ENCODE data around the gene PLEKHH1.

PLEKHH1 gene

DNA sequence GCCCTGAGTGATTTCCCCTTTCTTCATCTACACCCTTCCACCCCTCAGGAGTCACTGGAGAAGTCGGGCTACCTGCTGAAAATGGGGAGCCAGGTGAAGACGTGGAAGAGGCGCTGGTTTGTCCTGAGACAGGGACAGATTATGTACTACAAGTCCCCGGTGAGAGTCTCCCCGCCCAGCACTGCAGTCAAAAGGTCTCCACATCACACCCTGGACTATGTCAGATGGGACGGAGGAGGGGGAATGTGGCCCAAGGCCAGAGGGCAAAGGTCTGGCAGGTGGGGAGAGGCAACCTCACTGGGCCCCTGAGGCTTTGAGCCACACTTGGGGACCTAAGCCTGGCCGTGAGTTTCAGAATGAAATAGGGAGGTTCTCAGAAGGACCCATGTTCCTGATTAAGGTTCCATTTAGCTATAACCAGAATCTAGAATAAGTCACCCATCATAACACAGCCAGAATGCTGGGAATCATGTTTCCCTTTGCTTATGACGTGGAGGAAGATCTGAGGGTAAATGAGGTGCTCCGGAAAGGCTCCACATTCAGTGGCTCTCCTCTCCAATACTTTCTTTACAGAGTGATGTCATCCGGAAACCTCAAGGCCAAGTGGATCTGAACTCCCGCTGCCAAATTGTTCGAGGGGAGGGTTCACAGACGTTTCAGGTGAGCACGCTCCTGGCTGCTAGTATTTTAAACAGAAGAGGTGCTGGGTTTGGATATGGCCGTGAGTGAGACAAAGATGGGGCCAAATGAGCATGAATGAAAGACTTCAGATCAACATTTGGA lies 40.3 kb downstream of the PLEKHH1 start:
- TF ChIP-seq ZNF311 (tag by site-specific recombination; IDR thresholded peaks at IDR 0.05; ENCODE audit: borderline replicate concordance) = no peak
- TF ChIP-seq ZNF521 (tag by site-specific recombination; IDR thresholded peaks at IDR 0.05) = no peak
- TF ChIP-seq, protein P1, sequence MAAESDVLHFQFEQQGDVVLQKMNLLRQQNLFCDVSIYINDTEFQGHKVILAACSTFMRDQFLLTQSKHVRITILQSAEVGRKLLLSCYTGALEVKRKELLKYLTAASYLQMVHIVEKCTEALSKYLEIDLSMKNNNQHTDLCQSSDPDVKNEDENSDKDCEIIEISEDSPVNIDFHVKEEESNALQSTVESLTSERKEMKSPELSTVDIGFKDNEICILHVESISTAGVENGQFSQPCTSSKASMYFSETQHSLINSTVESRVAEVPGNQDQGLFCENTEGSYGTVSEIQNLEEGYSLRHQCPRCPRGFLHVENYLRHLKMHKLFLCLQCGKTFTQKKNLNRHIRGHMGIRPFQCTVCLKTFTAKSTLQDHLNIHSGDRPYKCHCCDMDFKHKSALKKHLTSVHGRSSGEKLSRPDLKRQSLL (tag by site-specific recombination; IDR thresholded peaks at IDR 0.05) = no peak
- no peak for TF ChIP-seq SALL2 (tag by site-specific recombination; IDR thresholded peaks at IDR 0.05; ENCODE audit: borderline replicate concordance)
- TF ChIP-seq ZNF785 (tag by site-specific recombination; IDR thresholded peaks at IDR 0.05) = no peak
- ChIA-PET POLR2A (no interaction called here), CTCF (interaction anchor here (0.6 to 9.4 kb wide), 5 partner anchors 11 to 145 kb away, joined by 3 to 143 read pairs (median 7); no protein-coding TSS in a partner anchor)
- H3K36me3 ChIP-seq (ENCODE audit: control insufficient read depth in 2 of 2, insufficient read depth in 1 of 2, low read length in 2 of 2) = peaks cover 0 to 47% of the 10 kb centered on the region in 2 experiments; a peak in 1 of 3 replicates
- no peak overlapping the region for H3K27ac ChIP-seq (ENCODE audit: extremely low read depth, low read depth, low read length)
- H3K9me3 ChIP-seq (ENCODE audit: control insufficient read depth, insufficient read depth, low read depth, low read length) = no peaks in the 10 kb centered on the region
- H3K4me3 ChIP-seq (ENCODE audit: low read depth, low read length) = no peak overlapping the region
- no peaks in the 10 kb centered on the region for H3K4me1 ChIP-seq (ENCODE audit: control insufficient read depth, insufficient read depth, low read length)

DNA sequence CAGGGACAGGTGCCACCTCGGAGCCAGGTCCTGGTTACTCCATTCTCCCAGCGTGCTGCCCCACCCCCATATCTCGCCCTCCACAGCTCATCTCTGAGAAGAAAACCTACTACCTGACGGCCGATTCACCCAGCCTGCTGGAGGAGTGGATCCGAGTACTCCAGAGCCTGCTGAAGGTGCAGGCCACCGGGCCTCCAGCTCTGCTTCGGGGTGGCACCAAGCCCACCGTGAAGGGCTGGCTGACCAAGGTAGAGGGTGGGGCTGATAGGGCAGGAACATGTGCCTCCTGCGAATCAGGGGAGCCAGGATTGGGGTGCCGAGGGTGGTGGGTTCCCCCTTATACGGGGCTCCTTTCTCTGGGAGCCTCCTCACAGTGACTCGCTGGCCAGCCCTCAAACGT lies 41.1 kb downstream of the PLEKHH1 start:
- peaks cover 0 to 55% of the 10 kb centered on the region in 2 experiments; a peak in 1 of 3 replicates for H3K36me3 ChIP-seq (ENCODE audit: control insufficient read depth in 2 of 2, insufficient read depth in 1 of 2, low read length in 2 of 2)
- POLR2A ChIA-PET = no interaction called here

DNA sequence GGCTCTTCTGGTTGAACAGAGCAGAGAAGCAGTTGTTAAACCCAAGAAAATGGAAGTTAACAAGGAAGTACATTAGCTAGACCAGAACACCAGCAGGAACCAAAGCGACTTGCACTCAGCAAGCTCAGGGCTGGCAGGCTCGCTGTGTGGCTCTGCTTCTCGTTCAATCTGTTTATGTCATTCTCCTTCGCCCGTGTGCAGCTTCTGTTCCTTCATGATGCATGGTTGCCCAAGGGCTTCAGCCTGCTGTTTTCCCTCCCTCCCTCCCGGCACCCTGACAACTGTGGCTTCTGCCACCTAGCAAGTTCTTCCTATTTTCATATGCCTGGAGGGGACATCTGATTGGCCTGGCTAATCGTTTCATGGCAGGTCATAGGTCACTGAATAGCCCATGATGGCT lies 41.7 kb downstream of the PLEKHH1 start:
- H3K9me3 ChIP-seq (ENCODE audit: control insufficient read depth, insufficient read depth, low read depth, low read length) = no peaks in the 10 kb centered on the region
- no peak overlapping the region for H3K27ac ChIP-seq (ENCODE audit: extremely low read depth, low read depth, low read length)
- no peaks in the 10 kb centered on the region for H3K4me1 ChIP-seq (ENCODE audit: control insufficient read depth, insufficient read depth, low read length)
- CTCF ChIA-PET = interaction anchor here (0.9 to 1.0 kb wide), 2 partner anchors 9 to 147 kb away, joined by 3 to 4 read pairs; no protein-coding TSS in a partner anchor
- H3K4me3 ChIP-seq (ENCODE audit: low read depth, low read length) = no peak overlapping the region
- peaks cover 0 to 61% of the 10 kb centered on the region in 2 experiments; a peak in 1 of 3 replicates for H3K36me3 ChIP-seq (ENCODE audit: control insufficient read depth in 2 of 2, insufficient read depth in 1 of 2, low read length in 2 of 2)
- POLR2A ChIA-PET = no interaction called here
- TF ChIP-seq, protein P2, sequence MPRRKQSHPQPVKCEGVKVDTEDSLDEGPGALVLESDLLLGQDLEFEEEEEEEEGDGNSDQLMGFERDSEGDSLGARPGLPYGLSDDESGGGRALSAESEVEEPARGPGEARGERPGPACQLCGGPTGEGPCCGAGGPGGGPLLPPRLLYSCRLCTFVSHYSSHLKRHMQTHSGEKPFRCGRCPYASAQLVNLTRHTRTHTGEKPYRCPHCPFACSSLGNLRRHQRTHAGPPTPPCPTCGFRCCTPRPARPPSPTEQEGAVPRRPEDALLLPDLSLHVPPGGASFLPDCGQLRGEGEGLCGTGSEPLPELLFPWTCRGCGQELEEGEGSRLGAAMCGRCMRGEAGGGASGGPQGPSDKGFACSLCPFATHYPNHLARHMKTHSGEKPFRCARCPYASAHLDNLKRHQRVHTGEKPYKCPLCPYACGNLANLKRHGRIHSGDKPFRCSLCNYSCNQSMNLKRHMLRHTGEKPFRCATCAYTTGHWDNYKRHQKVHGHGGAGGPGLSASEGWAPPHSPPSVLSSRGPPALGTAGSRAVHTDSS (tag by site-specific recombination; IDR thresholded peaks at IDR 0.05) = no peak
- TF ChIP-seq ZBTB20 (tag by site-specific recombination; IDR thresholded peaks at IDR 0.05) = no peak
- no peak for TF ChIP-seq HOXC10 (CRISPR knock-in tag; IDR thresholded peaks at IDR 0.05)
- no peak for TF ChIP-seq ZNF202 (tag by site-specific recombination; IDR thresholded peaks at IDR 0.05; ENCODE audit: borderline replicate concordance)
- TF ChIP-seq, protein P3, sequence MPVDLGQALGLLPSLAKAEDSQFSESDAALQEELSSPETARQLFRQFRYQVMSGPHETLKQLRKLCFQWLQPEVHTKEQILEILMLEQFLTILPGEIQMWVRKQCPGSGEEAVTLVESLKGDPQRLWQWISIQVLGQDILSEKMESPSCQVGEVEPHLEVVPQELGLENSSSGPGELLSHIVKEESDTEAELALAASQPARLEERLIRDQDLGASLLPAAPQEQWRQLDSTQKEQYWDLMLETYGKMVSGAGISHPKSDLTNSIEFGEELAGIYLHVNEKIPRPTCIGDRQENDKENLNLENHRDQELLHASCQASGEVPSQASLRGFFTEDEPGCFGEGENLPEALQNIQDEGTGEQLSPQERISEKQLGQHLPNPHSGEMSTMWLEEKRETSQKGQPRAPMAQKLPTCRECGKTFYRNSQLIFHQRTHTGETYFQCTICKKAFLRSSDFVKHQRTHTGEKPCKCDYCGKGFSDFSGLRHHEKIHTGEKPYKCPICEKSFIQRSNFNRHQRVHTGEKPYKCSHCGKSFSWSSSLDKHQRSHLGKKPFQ (tag by site-specific recombination; IDR thresholded peaks at IDR 0.05) = no peak
- no peak for TF ChIP-seq ZNF658 (tag by site-specific recombination; IDR thresholded peaks at IDR 0.05)
- TF ChIP-seq ZNF521 (tag by site-specific recombination; IDR thresholded peaks at IDR 0.05) = no peak
- TF ChIP-seq OSR2 (tag by site-specific recombination; IDR thresholded peaks at IDR 0.05) = no peak
- no peak for TF ChIP-seq ZSCAN30 (tag by site-specific recombination; IDR thresholded peaks at IDR 0.05)
- no peak for TF ChIP-seq ZNF473 (tag by site-specific recombination; IDR thresholded peaks at IDR 0.05)
- TF ChIP-seq HOXA7 (CRISPR knock-in tag; IDR thresholded peaks at IDR 0.05; ENCODE audit: borderline replicate concordance) = no peak
- no peak for TF ChIP-seq ZNF654 (tag by site-specific recombination; IDR thresholded peaks at IDR 0.05; ENCODE audit: low read depth)
- TF ChIP-seq ZNF157 (tag by site-specific recombination; IDR thresholded peaks at IDR 0.05) = no peak
- TF ChIP-seq, protein P4, sequence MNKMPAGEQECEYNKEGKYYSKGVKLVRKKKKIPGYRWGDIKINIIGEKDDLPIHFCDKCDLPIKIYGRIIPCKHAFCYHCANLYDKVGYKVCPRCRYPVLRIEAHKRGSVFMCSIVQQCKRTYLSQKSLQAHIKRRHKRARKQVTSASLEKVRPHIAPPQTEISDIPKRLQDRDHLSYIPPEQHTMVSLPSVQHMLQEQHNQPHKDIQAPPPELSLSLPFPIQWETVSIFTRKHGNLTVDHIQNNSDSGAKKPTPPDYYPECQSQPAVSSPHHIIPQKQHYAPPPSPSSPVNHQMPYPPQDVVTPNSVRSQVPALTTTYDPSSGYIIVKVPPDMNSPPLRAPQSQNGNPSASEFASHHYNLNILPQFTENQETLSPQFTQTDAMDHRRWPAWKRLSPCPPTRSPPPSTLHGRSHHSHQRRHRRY (tag by site-specific recombination; IDR thresholded peaks at IDR 0.05) = no peak
- no peak for TF ChIP-seq ZNF2 (tag by site-specific recombination; IDR thresholded peaks at IDR 0.05)
- TF ChIP-seq MEIS1 (CRISPR knock-in tag; IDR thresholded peaks at IDR 0.05; ENCODE audit: borderline replicate concordance) = no peak

More for the DNA sequence above, 41.1 kb downstream of the PLEKHH1 start:
- H3K4me3 ChIP-seq (ENCODE audit: low read depth, low read length) = no peak overlapping the region
- CTCF ChIA-PET = interaction anchor here (1.0 kb wide), 1 partner anchor 10 kb away, joined by 4 read pairs; no protein-coding TSS in a partner anchor
- H3K27ac ChIP-seq (ENCODE audit: extremely low read depth, low read depth, low read length) = no peak overlapping the region
- H3K4me1 ChIP-seq (ENCODE audit: control insufficient read depth, insufficient read depth, low read length) = no peaks in the 10 kb centered on the region
- no peaks in the 10 kb centered on the region for H3K9me3 ChIP-seq (ENCODE audit: control insufficient read depth, insufficient read depth, low read depth, low read length)
- TF ChIP-seq ZNF473 (tag by site-specific recombination; IDR thresholded peaks at IDR 0.05) (no peak), ZIC2 (tag by site-specific recombination; IDR thresholded peaks at IDR 0.05) (no peak), ZNF707 (tag by site-specific recombination; IDR thresholded peaks at IDR 0.05) (no peak), SP2 (tag by site-specific recombination; IDR thresholded peaks at IDR 0.05) (no peak)
